ENCODE results near the gene DNAJC16. TPM values are rescaled to one million over a fixed set of nuclear protein-coding genes. Genes with fewer than 3 reads are reported as not detected.
A peak's percentile ranks its signal among the peaks of the same experiment; 100 is the strongest.

Gene DNAJC16
- total and polyA plus RNA-seq, 9 of the 15 experiments (the other 6 are each of a cell fraction or from before 2014, with no cell fraction given), result 6.9 to 16.8 (median 12.8) TPM

DNA sequence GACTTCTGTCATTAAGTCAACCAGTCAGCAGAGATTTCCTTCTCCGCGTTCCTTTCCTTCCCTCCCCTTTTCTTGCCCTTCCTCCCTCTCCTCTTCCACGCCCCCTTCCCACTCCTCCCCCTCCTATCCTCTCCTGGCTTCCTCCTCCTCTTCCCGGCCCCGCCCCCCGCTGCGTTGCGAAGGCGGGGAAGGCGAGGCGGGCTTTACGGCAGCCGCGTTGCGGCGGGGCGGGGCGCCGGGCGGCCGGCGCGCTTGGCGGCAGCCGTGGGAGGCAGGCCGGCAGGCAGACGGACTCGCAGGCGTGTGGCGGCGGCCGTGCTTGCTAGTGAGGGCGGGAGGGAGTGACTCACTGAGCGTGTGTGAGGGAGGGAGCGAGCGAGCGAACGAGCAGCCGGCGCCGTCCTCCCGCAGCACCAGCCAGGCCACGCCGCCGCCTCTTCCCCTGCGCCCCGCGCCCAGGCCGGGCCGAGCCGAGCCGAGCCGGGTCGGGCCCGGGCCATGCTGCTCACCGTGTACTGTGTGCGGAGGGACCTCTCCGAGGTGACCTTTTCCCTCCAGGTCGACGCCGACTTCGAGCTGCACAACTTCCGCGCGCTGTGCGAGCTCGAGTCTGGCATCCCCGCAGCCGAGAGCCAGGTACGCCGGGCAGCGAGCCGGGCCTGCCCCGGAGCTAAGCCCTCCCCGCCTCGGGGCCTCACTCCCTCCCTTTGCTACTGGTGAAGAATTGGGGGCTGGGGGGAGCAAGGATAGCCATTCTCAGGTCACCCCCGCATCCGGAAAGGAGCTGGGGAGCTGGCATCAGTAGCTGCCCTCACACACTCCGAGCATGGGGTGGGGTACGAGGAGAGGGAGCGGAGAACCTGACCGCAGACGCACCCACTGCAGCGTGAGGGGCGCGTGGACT, 90.8 kb downstream of the DNAJC16 start, which contains the start of gene DDI2 (continued):
- no peak for TF ChIP-seq REST (IDR thresholded peaks at IDR 0.05; ENCODE audit: borderline replicate concordance)
- TF ChIP-seq REST (CRISPR knock-in tag; IDR thresholded peaks at IDR 0.05; ENCODE audit: low read depth), result peak; percentile 71; the same call in 1 of the 2 replicates
- no peak for TF ChIP-seq NFIX (CRISPR knock-in tag; IDR thresholded peaks at IDR 0.05; ENCODE audit: low read depth)
- TF ChIP-seq GTF2A2 (tag; IDR thresholded peaks at IDR 0.05), result no peak
- peak; percentile 99 for TF ChIP-seq CXXC5 (CRISPR knock-in tag; IDR thresholded peaks at IDR 0.05)
- no peak for TF ChIP-seq NCOA2 (IDR thresholded peaks at IDR 0.05; ENCODE audit: partially characterized antibody in 2 of 2)
- peak; percentile 95 for TF ChIP-seq SAP30 (IDR thresholded peaks at IDR 0.05; ENCODE audit: borderline replicate concordance, insufficient read depth, low read depth, low read length, poor library complexity, severe bottlenecking)
- TF ChIP-seq AFF1 (IDR thresholded peaks at IDR 0.05; ENCODE audit: low read depth in 1 of 2, partially characterized antibody in 2 of 2), result peak in 1 of 2 experiments; percentile 46
- peak; percentile 54 for TF ChIP-seq RFX1 (IDR thresholded peaks at IDR 0.05)
- TF ChIP-seq, protein P1, sequence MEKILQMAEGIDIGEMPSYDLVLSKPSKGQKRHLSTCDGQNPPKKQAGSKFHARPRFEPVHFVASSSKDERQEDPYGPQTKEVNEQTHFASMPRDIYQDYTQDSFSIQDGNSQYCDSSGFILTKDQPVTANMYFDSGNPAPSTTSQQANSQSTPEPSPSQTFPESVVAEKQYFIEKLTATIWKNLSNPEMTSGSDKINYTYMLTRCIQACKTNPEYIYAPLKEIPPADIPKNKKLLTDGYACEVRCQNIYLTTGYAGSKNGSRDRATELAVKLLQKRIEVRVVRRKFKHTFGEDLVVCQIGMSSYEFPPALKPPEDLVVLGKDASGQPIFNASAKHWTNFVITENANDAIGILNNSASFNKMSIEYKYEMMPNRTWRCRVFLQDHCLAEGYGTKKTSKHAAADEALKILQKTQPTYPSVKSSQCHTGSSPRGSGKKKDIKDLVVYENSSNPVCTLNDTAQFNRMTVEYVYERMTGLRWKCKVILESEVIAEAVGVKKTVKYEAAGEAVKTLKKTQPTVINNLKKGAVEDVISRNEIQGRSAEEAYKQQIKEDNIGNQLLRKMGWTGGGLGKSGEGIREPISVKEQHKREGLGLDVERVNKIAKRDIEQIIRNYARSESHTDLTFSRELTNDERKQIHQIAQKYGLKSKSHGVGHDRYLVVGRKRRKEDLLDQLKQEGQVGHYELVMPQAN (IDR thresholded peaks at IDR 0.05; ENCODE audit: borderline replicate concordance), result peak; percentile 80; the same call in 1 of the 2 replicates
- peak; percentile 96; the same call in 1 of the 2 replicates for TF ChIP-seq ILF3 (IDR thresholded peaks at IDR 0.05; ENCODE audit: borderline replicate concordance)

All from K562 (cell line).